ENCODE data around the gene CNP.
"Not testable (repeated sequence)": the region's sequence is repeated elsewhere in the genome, so short reads cannot be mapped to it uniquely, and the experiment has no call there.

Gene CNP

GRCh38 chr17:41966463-41967140 is at the start of gene CNP:
Gene CNP (plus strand): TSS chr17:41966795. CDS start chr17:41966885, 90 bp downstream.
- peak; percentile 79 for DNase-seq (ENCODE audit: low read depth, low spot score)

GRCh38 chr17:41917192-41917591 is 49.4 kb upstream of the CNP start:
- DNase-seq (ENCODE audit: low read depth, low spot score) = no peak

GRCh38 chr17:41917679-41918313 is 48.8 kb upstream of the CNP start:
- no peak for DNase-seq (ENCODE audit: low read depth, low spot score)

GRCh38 chr17:41918314-41919164 is 48.1 kb upstream of the CNP start, which contains the start of gene ACLY:
Gene ACLY (minus strand): TSS chr17:41918951. CDS start chr17:41913873, 5,078 bp downstream.
- DNase-seq (ENCODE audit: low read depth, low spot score) = peak; percentile 95

GRCh38 chr17:41919165-41919817 is 47.3 kb upstream of the CNP start:
- DNase-seq (ENCODE audit: low read depth, low spot score) = no peak

- DNase-seq (ENCODE audit: low read depth, low spot score) = no peak
These were observed 46.6 kb upstream of the CNP start for GRCh38 chr17:41919840-41920579.

GRCh38 chr17:41920580-41920955 is 46.0 kb upstream of the CNP start:
- DNase-seq (ENCODE audit: low read depth, low spot score) = no peak

- no peak for DNase-seq (ENCODE audit: low read depth, low spot score)
These were observed 40.5 kb upstream of the CNP start for GRCh38 chr17:41925991-41926590.

GRCh38 chr17:41928693-41929251 is 37.8 kb upstream of the CNP start:
- DNase-seq (ENCODE audit: low read depth, low spot score) = no peak

- peak; percentile 86 for DNase-seq (ENCODE audit: low read depth, low spot score)
These were observed 36.4 kb upstream of the CNP start, which contains the start of gene ODAD4 for GRCh38 chr17:41930009-41930832. Gene ODAD4 (plus strand): TSS chr17:41930617. CDS start chr17:41930724, 107 bp downstream.

- not testable (repeated sequence) for DNase-seq (ENCODE audit: low read depth, low spot score)
These were observed 35.8 kb upstream of the CNP start for GRCh38 chr17:41930833-41931156.

GRCh38 chr17:41931715-41932114 is 34.9 kb upstream of the CNP start:
- DNase-seq (ENCODE audit: low read depth, low spot score) = not testable (repeated sequence)

- no peak for DNase-seq (ENCODE audit: low read depth, low spot score)
These were observed 33.7 kb upstream of the CNP start for GRCh38 chr17:41932816-41933389.

- DNase-seq (ENCODE audit: low read depth, low spot score) = no peak
These were observed 31.0 kb upstream of the CNP start for GRCh38 chr17:41935641-41936040.

GRCh38 chr17:41937970-41938954 is 28.3 kb upstream of the CNP start:
- DNase-seq (ENCODE audit: low read depth, low spot score) = no peak

- no peak for DNase-seq (ENCODE audit: low read depth, low spot score)
These were observed 27.4 kb upstream of the CNP start for GRCh38 chr17:41939044-41939692.

GRCh38 chr17:41939693-41940090 is 26.9 kb upstream of the CNP start:
- no peak for DNase-seq (ENCODE audit: low read depth, low spot score)
